Measurements from ENCODE around the gene RBSN. TPM values are rescaled to one million over a fixed set of nuclear protein-coding genes. Genes with fewer than 3 reads are reported as not detected.
"Not testable (repeated sequence)": the region's sequence is repeated elsewhere in the genome, so short reads cannot be mapped to it uniquely, and the experiment has no call there.

Gene RBSN
- total RNA-seq = 17.1 TPM
- long read RNA-seq, full-length matches to known transcripts = 2 of 9 reads
- long read RNA-seq, partial matches to known transcripts = 1 of 9 reads
- long read RNA-seq, other reads (novel, unspliced or antisense) = 6 of 9 reads

DNA sequence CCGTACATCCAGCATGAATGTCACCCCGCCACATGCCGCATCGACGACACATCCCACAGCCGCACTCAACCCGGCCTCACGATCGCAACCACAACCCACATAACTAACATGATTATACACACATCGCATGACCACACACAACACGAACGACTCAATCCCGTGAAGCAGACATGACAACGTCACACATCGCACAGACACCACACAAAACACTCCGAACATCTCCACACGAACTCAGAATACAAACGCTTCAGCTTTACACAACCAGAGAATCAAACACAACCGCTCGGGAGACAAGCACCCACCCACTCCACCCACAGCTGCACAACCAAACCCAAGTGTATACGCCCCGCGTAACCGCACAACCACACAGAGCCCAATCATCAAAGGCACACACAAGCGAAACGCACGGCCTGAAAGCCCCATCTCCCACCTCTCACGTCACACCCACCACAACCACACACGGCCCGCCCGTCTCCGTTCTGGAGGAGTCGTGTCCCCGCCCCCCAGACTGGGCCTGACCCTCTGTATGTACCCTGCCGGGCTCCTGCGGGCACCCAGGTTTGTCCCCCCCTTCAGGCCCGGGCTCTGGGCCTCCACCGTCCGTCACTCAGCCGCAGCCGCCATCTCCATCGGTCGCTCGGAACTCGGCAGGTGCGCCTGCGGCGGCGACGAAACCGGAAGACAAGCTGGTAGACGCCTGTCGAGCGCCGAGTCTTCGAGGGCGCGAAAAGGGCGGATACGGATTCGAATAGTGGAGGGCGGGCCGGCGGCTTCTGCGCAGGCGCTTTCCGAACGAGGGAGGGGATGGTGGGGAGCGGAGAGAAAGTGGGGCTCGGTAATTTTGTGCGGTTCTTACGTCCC is at the start of gene RBSN:
TSS of gene RBSN (minus strand) at position 646 of the 861 bp plus-strand sequence. CDS start 3,028 bp downstream, outside the sequence.
- DNase-seq = peak; percentile 98
- ATAC-seq (ENCODE audit: poor library complexity) = peak; percentile 81
- intact Hi-C loops (cut with DNase I) = no loop called here

DNA sequence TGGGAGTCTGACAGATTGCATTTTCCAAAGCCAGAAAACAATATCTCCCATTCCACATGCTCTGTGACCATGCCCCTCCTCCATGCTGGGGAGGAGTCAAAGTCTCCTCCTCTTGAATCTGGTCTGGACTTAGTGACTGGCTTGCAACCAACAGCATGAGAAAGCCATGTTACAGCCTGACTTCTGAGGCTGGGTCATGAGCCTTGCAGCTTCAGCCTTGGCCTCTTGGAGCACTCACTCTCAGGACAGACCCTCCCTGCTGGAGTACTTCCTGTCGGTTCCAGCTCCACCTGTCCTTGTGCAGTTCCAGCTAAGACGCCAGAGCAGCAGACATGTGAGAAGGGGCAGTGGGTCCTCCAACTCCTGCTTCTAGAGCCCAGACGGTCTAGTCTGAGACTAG is 49.7 kb upstream of the RBSN start:
- DNase-seq (no peak), ATAC-seq (ENCODE audit: poor library complexity) (no peak)
- intact Hi-C loops (cut with DNase I) = no loop called here

DNA sequence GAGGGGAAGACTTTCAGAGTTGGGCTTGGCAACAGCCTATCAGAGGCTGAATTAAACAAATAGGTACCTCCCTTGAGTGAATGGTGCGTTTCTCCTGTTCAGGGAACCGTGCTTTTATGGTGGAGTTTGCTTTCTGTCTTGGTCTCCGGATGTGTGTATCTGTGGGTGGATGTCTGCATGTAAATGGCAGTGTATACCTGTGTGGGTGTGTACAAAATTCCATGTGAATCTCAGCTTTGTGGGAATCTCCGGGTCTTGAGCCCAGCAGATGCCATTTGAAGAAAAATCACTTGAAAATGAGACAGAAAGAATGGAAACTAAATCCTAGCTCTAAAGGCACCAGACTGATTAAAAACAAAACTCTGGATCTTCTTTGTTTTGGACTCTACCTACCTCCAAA is 37.9 kb upstream of the RBSN start:
- intact Hi-C loops (cut with DNase I); ATAC-seq (ENCODE audit: poor library complexity); DNase-seq: not testable (repeated sequence)

DNA sequence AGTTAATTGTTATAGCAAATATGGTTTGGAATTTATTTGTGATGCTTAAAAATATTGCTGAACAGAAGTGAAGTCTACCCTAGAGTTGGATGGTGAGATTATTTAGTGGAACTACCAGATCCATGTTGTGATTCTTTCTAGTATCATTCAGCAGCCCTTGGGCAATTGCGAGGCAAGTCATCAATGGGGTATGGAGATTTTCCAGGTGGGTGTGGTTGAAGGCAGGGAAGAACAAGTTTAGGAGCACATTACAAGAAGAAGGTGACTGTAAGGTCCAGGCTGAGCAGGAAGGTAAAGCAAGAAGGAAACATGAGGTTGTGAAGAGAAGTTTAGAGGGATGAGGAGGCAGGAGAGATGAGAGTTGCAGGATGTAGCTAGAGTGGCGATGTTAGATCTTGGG is 36.0 kb upstream of the RBSN start:
- ATAC-seq (ENCODE audit: poor library complexity); intact Hi-C loops (cut with DNase I); DNase-seq: not testable (repeated sequence)

DNA sequence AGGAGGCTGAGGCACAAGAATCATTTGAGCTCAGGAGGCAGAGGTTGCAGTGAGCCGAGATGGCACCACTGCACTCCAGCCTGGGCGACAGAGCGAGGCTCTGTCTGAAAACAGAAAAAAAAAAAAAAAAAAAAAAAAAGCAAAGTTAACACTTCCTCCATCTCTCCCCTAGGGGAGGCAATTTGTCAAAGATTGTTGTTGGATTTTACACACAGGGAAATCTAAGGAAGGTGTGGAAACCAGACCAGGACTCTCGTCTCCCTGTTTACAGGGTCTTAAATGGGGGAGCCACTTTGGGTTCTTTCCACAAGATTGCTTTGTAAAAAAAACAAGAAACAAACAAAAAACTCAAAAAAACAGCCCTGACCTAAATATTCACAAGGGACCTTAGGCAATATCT is 29.5 kb upstream of the RBSN start:
- DNase-seq; intact Hi-C loops (cut with DNase I); ATAC-seq (ENCODE audit: poor library complexity): not testable (repeated sequence)

DNA sequence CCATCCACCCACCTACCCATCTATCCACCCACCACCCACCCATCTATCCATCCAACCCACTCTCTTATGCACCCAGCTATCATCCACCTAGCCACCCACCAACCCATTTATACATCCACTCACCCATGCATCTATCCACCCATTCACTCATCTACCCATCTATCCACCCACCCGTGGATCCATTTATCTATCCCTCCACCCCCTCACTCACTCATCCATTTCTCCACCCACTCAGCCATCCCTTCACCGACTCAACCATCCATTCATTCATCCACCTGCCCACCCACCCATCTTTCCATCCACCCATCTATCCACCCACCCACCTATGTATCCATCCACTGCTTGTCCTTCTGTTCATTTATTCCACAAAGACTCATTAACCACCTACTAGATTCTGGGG is 28.0 kb upstream of the RBSN start:
- ATAC-seq (ENCODE audit: poor library complexity); intact Hi-C loops (cut with DNase I); DNase-seq: not testable (repeated sequence)

DNA sequence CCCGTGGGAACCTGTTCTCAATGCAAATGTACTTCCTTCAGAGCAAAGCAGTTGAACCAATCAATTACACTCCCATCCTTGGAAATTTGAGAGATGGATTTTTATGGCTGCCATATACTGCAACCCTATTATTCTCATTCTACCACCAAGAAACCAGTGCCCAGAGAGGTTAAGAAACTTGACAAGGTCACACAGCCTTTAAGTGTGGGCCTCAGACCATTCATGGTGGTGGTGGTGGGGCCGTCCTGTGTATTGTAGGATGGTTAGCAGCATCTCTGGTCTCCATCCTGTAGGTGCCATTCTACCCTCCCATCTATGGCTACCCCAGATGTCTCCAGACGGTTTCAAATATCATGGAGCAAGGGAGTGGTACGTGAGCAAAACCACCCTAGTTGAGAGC is 23.4 kb upstream of the RBSN start:
- DNase-seq = no peak
- intact Hi-C loops (cut with DNase I) = no loop called here

DNA sequence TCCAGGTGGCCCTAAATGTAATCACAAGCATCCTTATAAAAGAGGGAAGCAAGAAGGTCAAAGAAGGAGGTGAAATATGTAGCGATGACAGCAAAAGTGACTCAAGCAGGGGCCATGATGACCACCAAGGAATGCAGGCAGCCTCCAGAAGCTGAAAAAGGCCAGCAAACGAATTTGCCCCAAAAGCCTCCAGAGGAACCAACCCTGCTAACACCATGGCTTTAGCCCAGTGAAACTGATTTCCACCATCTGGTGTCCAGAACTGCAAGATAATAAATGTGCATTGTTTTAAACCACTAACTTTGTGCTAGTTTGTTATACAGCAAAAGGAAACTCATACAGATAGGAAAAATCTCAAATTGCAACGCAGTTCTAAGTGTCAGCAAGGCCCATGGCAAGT is 23.0 kb upstream of the RBSN start:
- ATAC-seq (ENCODE audit: poor library complexity) (no peak), DNase-seq (no peak)
- intact Hi-C loops (cut with DNase I) = no loop called here

More for the DNA sequence above, 23.4 kb upstream of the RBSN start:
- ATAC-seq (ENCODE audit: poor library complexity) = no peak

DNA sequence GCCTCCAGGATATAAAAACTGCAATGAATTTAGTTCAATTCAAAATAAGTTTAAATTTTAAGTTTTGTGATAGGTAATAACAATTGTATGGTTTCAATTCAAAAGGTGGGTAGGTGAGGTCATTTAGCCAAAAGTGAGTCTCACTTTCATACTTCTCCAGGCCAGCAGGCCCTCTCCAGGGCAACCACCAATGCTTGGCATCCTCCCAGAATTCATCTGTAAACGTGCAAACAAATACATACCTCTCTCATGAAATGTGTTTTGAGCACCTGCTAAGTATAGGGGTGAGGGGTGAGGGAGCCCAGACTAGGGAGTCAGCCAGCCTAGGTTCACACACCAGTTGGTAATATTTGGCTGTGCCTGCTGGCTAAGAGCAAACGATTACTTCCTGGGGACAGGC is 22.0 kb upstream of the RBSN start:
- no peak for ATAC-seq (ENCODE audit: poor library complexity)
- intact Hi-C loops (cut with DNase I) = no loop called here
- DNase-seq = no peak

DNA sequence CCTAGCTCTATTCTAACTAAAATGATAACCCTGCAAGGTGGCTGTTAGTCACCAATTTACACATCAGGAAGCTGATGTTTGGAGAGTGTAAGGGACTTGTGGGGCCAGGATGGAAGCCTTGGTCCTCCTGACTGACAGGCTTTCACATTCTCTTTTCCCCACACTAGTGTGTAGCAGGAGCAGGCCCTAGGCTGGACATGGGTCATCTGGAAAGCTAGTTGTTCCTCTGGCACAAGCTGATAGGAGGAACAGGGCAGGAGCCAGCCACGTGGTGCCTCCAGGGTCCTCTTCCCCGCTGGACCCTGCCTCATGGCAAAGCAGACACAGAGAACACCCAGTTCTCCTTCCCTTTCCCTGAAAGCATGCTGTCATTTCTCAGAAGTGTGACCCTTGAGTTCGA is 18.1 kb upstream of the RBSN start:
- intact Hi-C loops (cut with DNase I) = no loop called here
- DNase-seq = no peak
- no peak for ATAC-seq (ENCODE audit: poor library complexity)

DNA sequence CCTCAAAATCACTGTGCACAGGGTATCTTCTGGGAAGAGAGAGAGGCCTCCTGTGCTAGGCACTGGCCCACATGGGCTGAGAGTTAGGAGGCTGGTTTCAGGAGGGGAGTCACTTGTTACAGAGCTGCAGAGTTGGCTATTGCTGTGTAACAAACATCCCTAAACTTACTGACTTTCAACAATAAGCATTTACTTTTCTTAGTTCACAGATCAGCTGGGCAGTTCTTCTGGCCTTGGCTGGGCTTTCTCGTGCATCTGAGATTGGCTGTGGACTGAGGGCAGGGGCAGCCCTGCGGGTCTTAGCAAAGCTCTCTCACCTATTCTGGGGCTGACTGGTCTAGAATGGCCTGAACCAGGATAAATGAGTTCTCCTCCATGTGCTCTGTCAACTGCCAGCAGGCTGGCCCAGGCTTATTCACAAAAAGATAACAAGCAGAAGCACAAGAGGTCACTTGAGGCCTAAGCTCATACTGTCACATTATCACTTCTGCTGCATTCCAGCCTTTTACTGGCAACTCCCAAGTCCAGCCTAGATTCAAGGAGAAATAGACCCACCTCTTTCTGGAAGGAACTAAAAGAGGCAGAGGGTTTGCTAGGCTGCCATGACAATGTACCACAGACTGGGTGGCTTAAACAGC is 17.2 kb upstream of the RBSN start:
- no peak for DNase-seq
- ATAC-seq (ENCODE audit: poor library complexity) = peak; percentile 78
- intact Hi-C loops (cut with DNase I) = no loop called here

DNA sequence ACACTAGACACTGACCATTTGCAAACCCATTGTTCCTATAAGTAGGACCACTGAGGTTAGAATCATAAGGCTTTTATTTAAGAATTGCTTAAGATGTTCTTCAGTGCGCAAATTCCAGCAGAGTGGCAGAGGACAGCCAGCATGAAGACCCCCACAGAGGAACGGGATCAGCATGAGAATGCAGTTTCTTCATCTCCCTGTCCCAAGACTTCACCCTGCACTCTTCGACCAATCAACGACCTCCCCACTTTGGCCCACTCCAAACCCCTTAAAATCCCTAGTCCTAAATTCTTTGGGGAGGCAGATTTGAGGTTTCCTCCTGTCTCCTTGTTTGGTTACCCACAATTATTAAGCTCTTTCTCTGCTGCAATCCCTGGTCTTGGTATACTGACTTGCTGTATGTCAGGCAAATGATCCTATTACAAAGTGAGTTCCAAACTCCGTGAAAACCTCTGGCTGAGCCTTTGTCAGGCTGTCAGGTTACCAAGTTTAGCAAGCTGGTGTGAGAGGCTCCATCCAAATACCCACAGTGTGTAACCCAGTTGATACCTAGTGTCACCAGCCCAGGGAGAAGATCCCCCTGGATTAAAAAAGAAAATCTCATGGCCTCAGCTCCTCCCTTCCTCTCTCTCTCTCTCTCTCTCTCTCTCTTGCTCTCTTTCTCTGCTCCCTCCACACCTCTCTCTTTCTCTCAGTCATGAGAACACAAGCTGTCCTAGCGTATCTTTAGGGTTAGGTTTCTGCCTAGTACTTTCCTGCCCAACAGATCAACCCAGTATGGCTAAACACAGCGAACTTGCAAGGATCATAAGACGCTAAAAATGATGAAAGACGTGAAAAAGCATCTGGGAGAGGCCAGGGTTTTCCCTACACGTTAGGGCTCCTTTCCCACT is 15.8 kb upstream of the RBSN start:
- intact Hi-C loops (cut with DNase I) = no loop called here
- no peak for DNase-seq
- ATAC-seq (ENCODE audit: poor library complexity) = no peak

DNA sequence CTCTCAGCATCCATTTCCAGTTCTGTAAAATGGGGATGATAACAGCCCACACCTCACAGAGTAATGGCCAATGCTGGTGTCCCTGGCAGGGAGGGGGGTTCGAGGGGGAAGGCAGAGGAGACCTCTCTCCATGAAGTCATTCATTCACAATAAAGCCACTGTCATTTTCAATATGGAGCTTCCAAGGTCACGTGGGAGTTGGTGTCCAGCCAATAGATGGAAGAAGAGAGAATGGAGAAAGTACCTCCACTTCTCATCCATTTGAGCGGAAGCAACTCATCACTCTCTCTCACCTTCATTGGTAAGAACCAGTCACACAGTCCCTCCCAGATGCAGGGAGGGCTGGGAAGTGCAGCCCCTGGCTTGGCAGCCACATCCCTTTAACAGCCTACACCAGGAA is 14.9 kb upstream of the RBSN start:
- no peak for DNase-seq
- intact Hi-C loops (cut with DNase I) = no loop called here

DNA sequence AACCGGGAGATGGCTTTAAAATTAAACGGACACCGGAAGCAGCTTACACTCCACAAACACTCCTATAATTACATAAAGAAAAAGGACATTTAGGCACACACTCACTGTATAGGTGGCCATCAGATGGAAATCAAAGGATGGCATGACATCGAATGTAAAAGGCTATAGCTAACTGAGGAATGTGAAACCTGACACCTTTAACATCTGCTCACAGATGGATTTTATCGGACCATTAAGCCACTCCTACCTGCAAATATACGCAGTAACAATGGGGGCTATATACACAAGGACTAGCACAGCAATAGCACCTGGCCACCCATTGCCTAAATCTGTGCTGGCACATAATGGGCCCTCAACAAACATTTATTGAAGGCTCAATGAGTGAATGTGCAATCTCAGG is 14.5 kb upstream of the RBSN start:
- intact Hi-C loops (cut with DNase I) = no loop called here
- ATAC-seq (ENCODE audit: poor library complexity) (no peak), DNase-seq (no peak)

More for the DNA sequence above, 14.9 kb upstream of the RBSN start:
- ATAC-seq (ENCODE audit: poor library complexity) = no peak

DNA sequence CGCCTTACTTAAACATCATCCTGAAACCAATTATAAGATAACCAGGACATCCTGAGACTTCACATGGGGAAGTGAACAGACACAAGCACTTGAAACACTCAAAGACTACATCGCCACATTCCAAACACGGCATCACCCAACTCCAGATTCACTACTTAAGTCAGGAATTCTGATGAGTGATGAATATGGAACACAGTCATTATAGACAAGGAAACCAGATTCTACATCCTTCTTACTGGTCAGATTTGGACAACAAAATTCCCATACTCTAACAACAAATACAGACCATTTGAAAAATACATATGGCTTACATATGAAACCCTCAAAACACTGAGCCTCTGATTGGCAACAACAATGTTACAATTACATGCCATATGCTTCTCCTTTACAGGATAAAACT is 13.1 kb upstream of the RBSN start:
- DNase-seq (no peak), ATAC-seq (ENCODE audit: poor library complexity) (no peak)
- intact Hi-C loops (cut with DNase I) = no loop called here

DNA sequence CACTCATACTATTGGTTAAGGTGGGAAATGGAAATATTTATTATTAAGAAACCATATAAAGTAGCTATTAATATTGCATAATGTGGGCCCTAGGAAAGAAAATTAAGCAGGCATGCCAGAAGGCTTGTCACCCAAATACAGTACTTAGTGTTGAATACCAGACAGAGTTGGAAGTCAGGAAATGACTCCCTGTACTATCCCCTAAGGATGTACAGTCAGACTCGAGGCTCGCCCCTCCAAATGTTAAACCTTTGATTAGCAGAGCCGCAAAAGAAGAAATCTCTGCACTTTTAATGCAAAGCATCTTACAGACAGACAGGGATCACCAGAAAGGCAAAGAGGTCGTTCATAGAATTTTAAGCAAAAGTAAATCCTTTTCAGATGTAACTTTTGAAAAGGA is 11.3 kb upstream of the RBSN start:
- no peak for ATAC-seq (ENCODE audit: poor library complexity)
- intact Hi-C loops (cut with DNase I) = no loop called here
- no peak for DNase-seq

DNA sequence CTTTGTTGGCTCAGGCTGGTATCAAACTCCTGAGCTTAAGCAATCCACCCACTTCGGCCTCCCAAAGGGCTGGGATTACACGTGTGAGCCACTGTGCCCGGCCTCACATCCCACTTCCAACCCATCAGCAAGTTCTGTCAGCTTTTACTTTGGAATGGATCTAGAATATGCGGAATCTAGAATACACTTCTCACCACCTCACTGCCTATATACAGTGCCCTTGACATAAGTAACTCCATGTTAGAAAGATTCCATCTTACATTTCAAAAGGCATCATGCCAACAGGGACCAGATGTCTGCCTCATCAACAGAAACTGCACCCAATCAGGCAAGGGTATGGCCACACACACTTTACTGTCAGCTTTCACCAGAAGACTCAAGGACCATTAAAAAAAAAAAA is 9.9 kb upstream of the RBSN start:
- ATAC-seq (ENCODE audit: poor library complexity) = no peak
- intact Hi-C loops (cut with DNase I) = loop anchor here (10.0 kb wide), 1 partner anchor 96 kb away; the partner anchor contains the start of gene CAPN7

DNA sequence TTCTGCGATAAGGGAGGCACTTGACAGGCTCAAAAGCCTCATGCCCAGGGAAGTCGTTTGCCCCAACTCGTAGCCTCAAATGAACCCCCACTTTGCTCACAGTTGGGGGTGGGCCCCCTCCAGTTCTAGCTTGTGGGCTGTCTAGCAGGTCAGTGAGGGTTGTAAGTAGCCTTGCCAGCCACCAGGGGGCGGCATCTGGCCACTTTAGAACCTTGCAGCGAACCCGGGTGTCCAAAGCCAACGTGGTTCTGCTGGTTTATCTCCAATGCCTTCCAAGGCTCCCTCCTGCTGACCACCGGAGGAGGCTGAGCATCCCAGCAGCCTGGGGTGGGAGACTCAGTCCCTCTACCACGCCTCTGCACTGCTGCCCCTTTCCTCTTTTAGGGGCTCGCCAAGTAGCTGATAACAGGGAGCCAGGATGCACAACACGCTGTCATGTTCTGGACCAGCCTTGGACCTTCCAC is 9.2 kb upstream of the RBSN start:
- ATAC-seq (ENCODE audit: poor library complexity) (peak; percentile 85), DNase-seq (peak; percentile 76)
- intact Hi-C loops (cut with DNase I) = loop anchor here (10.0 kb wide), 1 partner anchor 97 kb away; the partner anchor contains the start of gene CAPN7

More for the DNA sequence above, 9.9 kb upstream of the RBSN start:
- DNase-seq = no peak
